SJCRH30 (cell line): ENCODE data around the gene SLC8B1. TPM values are rescaled to one million over a fixed set of nuclear protein-coding genes. Genes with fewer than 3 reads are reported as not detected.
"Not testable (repeated sequence)": the region's sequence is repeated elsewhere in the genome, so short reads cannot be mapped to it uniquely, and the experiment has no call there.

ENCODE experiments used
- DNase-seq, 2 experiments: peaks; one replicate each; pipeline ENCODE4 v3.0.0-alpha.2; 2015 to 2020
- H3K27ac ChIP-seq: fragments of 250-450 bp; sonication (Bioruptor Pico); 2 replicates; pipeline ENCODE4 v1.5.1; 2020; ENCODE audit warnings: mild to moderate bottlenecking, moderate library complexity
- H3K27me3 ChIP-seq: fragments of 250-450 bp; sonication (Bioruptor Pico); 2 replicates; pipeline ENCODE4 v1.5.1; 2020; ENCODE audit warnings: mild to moderate bottlenecking, moderate library complexity
- H3K36me3 ChIP-seq: fragments of 250-450 bp; sonication (Bioruptor Pico); 2 replicates; pipeline ENCODE4 v1.5.1; 2020; ENCODE audit warnings: mild to moderate bottlenecking, moderate library complexity
- H3K4me1 ChIP-seq: fragments of 250-450 bp; sonication (Bioruptor Pico); 2 replicates; pipeline ENCODE4 v1.5.1; 2020; ENCODE audit warnings: mild to moderate bottlenecking, moderate library complexity
- H3K4me3 ChIP-seq: fragments of 250-450 bp; sonication (Bioruptor Pico); 2 replicates; pipeline ENCODE4 v1.5.1; 2020; ENCODE audit warnings: mild to moderate bottlenecking, moderate library complexity
- H3K9me3 ChIP-seq: fragments of 250-450 bp; sonication (Bioruptor Pico); replicated peaks from 2 replicates; pipeline ENCODE4 v1.5.1; 2020; ENCODE audit warnings: mild to moderate bottlenecking, moderate library complexity
- total RNA-seq: library from RNA; depleted of rRNA; stranded (reverse); fragments of >200 nt; shearing (Covaris generic); gene quantifications from 2 replicates; pipeline ENCODE4 v1.2.3, GENCODE V29; 2014

Gene SLC8B1
- total RNA-seq, 1 experiment from 2014 or later, result 9.6 TPM

GRCh38 chr12:113364698-113365097 is 29.8 kb upstream of the SLC8B1 start:
- H3K4me3 ChIP-seq, result no peak overlapping the region
- no peaks in the 10 kb centered on the region for H3K36me3 ChIP-seq
- H3K9me3 ChIP-seq, result no peaks in the 10 kb centered on the region
- no peak overlapping the region for H3K27ac ChIP-seq
- H3K4me1 ChIP-seq, result peaks cover 5% of the 10 kb centered on the region
- H3K27me3 ChIP-seq, result no peaks in the 10 kb centered on the region
- no peak for DNase-seq

GRCh38 chr12:113361574-113362370 is 26.9 kb upstream of the SLC8B1 start:
- Histone ChIP-seq H3K36me3 (no peaks in the 10 kb centered on the region), H3K27ac (no peak overlapping the region), H3K9me3 (no peaks in the 10 kb centered on the region), H3K4me1 (peaks cover 2% of the 10 kb centered on the region), H3K4me3 (no peak overlapping the region), H3K27me3 (no peaks in the 10 kb centered on the region)
- no peak for DNase-seq

DNA sequence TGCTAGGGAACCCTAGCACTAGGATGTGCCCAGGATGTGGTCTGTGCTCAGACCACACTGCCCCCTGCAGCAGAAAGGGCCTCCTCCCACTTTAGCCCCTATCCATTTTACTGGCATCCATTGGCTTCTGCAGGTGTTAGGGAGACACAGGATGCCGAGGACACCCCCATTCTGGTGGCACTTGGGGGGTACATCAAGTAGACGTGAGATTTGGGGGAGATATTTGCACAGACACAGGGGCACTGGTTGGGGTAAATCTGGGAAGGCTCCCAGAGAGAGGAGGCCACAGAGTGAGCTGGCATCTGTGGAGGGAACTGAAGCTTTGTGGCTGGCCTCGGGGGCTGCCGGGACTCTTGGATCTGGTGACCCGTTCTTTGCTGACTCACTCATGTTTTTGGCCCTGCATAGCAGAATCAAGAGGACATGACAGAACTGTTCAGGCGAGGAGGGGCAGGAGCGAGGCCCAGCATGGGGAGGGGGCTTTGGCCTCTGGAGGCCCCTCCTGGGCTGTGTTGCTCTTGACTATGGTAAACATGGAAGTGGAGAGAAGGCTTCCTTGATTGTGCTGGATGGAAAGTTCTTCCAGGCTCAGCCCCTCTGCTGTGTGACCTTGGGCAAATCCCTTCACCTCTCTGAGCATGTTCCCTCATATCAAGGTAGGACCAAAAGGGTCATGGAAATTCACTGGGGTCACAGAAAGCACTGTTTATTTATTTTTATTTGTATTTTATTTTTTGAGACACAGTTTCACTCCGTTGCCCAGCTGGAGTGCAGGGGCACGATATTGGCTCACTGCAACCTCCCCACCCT is 25.2 kb upstream of the SLC8B1 start:
- Histone ChIP-seq H3K4me1 (no peaks in the 10 kb centered on the region), H3K36me3 (no peaks in the 10 kb centered on the region), H3K27ac (no peak overlapping the region), H3K27me3 (0 out of 2 replicates have a peak, but pooled peaks cover 3% of the 10 kb centered on the region), H3K9me3 (no peaks in the 10 kb centered on the region), H3K4me3 (no peak overlapping the region)
- DNase-seq, result no peak

DNA sequence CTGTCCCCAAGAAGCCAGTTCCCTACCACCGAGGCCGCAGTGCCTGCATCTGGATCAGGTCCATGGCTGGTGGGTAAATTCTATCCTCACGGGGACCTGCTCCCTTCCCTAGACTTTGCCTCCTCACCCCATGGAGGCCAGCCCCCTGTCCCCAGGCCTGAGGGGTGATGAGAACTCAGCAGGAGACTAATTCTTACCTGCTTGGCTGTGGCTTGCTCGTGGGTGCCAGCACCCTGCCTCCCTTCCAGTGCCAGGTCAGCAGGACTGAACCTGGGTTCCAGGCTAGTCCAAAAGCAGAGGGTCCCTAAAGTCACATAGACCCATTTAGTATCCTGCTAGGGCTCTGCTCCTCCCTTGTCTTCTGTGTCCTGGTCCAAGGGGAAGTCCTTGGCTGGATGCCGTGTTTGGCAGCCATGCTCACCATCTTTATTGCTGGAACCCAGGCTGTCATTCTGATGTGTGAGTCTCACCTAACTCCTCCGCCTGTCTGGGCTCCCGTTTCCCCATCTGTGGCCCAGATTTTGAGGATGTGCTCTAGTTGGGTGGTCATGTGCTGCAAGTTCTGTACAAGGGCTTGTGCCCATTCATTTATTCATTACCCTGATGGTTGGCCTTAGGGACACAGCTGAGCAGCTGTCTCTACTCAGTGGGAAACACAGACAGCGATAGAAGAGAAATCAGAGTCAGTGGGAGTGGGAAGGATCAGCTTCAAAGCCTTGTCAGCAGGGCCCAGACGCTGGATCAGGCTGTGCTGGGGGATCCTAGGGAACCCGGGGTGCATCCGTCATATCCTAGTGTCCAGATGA is 24.4 kb upstream of the SLC8B1 start:
- peak overlapping the region; percentile 72 for H3K4me3 ChIP-seq
- H3K36me3 ChIP-seq, result no peaks in the 10 kb centered on the region
- DNase-seq, result no peak
- no peaks in the 10 kb centered on the region for H3K4me1 ChIP-seq
- no peaks in the 10 kb centered on the region for H3K9me3 ChIP-seq
- H3K27me3 ChIP-seq, result 0 out of 2 replicates have a peak, but pooled peaks cover 3% of the 10 kb centered on the region
- H3K27ac ChIP-seq, result no peak overlapping the region

DNA sequence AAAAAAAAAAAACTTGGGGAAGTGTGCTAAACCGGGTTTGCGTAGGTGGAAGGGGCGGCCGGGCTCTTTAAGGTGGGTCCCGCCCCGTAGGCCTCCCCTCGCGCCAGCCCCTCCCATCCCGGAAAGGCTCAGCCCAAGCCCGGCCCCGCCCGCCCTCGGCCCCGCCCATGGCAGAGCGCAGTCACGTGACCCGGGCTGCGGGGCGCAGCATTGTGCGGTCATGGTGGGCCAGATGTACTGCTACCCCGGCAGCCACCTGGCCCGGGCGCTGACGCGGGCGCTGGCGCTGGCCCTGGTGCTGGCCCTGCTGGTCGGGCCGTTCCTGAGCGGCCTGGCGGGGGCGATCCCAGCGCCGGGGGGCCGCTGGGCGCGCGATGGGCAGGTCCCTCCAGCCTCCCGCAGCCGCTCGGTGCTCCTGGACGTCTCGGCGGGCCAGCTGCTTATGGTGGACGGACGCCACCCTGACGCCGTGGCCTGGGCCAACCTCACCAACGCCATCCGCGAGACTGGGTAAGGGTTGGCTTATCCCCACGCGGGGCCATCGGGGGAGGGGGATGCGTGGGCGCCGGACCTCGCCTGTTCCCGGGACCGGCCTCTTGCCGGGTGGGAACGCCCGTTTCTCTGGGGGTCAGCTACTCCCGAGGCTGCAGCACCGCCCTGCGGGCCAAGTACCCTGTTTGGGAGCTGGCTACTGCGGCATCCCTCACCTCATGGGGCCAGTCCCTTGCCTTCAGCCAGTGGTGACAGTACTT is 23.6 kb upstream of the SLC8B1 start, which contains the start of gene PLBD2:
Gene PLBD2 (plus strand): TSS at position 207 of the 752 bp plus-strand sequence. CDS start 14 bp downstream, at position 221.
- peak; percentile 93 to 94 for DNase-seq
- Histone ChIP-seq H3K4me3 (peak within 1 kb of the TSS; percentile 72), H3K9me3 (no peaks in the 10 kb centered on the region), H3K36me3 (no peaks in the 10 kb centered on the region), H3K27me3 (0 out of 2 replicates have a peak, but pooled peaks cover 3% of the 10 kb centered on the region), H3K4me1 (no peaks in the 10 kb centered on the region), H3K27ac (no peak within 1 kb of the TSS)

GRCh38 chr12:113354192-113354591 is 19.3 kb upstream of the SLC8B1 start:
- not testable (repeated sequence) for H3K36me3 ChIP-seq, DNase-seq, H3K4me3 ChIP-seq, H3K4me1 ChIP-seq, H3K27me3 ChIP-seq, H3K27ac ChIP-seq, H3K9me3 ChIP-seq

- Histone ChIP-seq H3K27me3 (0 out of 2 replicates have a peak, but pooled peaks cover 2% of the 10 kb centered on the region), H3K4me1 (peaks cover 5% of the 10 kb centered on the region), H3K9me3 (no peaks in the 10 kb centered on the region), H3K4me3 (no peak overlapping the region), H3K36me3 (no peaks in the 10 kb centered on the region), H3K27ac (no peak overlapping the region)
- DNase-seq, result no peak
Observed at GRCh38 chr12:113351089-113351488, 16.2 kb upstream of the SLC8B1 start.

DNA sequence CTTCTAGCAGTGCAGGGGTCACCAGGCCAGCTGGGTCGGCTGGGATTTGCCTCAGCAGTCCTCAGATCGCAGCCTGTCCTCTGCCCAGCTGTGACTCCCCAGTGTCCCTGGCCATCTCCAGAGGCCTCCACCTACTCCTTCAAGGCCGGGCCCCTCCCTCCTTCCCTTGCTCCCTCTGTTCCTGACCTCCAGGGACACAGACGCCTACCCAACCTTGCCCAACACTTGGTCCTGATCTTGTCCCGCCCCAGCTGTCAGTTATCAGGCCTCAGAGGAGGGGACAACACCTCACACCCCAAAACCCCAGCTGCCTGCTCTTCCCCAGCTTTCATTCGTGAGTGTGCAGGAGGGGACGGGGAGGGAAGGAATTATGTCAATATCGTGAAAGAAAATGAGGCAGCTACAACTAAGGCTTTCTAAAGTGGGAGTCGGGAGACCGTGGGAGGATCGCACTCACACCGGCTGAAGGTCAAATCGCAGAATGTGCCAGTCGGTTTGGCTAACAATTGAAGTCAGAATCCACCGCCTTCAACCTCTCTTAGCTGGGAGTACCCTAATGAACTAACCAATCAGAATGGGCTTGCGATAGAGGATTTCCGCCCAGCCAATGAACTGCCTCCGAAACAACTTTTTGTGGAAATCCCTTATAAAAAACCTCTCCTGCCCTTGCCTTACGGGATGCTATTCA is 14.1 kb upstream of the SLC8B1 start:
- no peak for DNase-seq
- H3K27ac ChIP-seq, result no peak overlapping the region

GRCh38 chr12:113347892-113348291 is 13.0 kb upstream of the SLC8B1 start:
- H3K36me3 ChIP-seq, result no peaks in the 10 kb centered on the region
- H3K4me1 ChIP-seq, result peaks cover 5% of the 10 kb centered on the region
- no peaks in the 10 kb centered on the region for H3K9me3 ChIP-seq
- H3K27ac ChIP-seq, result no peak overlapping the region
- H3K27me3 ChIP-seq, result no peaks in the 10 kb centered on the region
- peak; percentile 35 to 54 for DNase-seq
- H3K4me3 ChIP-seq, result no peak overlapping the region

More for the DNA sequence above, 14.1 kb upstream of the SLC8B1 start:
- Histone ChIP-seq H3K27me3 (no peaks in the 10 kb centered on the region), H3K9me3 (no peaks in the 10 kb centered on the region), H3K4me3 (no peak overlapping the region), H3K36me3 (no peaks in the 10 kb centered on the region), H3K4me1 (peaks cover 5% of the 10 kb centered on the region)

DNA sequence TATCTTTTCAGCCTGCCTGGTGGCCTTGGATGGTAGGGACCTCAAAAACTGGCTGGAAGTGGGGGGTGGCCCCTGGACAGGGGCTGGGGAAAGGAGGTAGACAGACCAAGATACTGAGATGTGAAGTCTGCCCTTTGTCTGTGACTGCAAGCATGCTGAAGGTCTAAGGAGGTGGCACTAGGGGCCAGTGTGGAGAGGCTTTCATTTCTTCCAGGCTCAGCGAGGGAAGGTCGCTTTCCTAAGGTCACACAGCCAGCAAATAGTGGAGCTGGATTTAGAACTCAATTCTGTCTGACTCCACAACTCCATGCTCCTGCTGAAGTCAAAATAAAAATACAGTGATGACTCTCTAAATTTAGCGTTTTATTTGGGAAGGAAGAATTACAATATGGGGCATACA is 12.2 kb upstream of the SLC8B1 start:
- Histone ChIP-seq H3K36me3 (no peaks in the 10 kb centered on the region), H3K27ac (no peak overlapping the region)
- DNase-seq, result no peak

DNA sequence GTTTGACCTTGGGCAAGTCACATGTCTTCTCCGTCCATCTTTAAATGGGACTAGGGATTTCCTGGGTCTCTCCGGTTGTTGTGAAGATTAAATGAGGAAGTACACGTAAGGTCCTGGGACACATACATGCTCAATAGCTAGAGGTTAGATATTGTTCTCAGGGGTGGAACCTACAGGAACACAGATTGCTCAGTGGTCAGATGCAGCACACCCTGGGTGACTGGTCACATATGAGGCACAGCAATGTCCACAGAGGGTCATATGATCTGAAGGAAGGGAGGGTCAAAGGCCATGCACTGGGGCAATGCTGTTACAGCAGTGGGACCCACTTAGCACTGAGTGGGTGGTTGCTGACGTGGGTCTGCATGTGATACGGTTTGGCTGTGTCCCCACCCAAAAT is 11.4 kb upstream of the SLC8B1 start:
- no peaks in the 10 kb centered on the region for H3K9me3 ChIP-seq
- DNase-seq, result no peak
- peaks cover 5% of the 10 kb centered on the region for H3K4me1 ChIP-seq

More for the DNA sequence above, 12.2 kb upstream of the SLC8B1 start:
- Histone ChIP-seq H3K9me3 (no peaks in the 10 kb centered on the region), H3K4me1 (peaks cover 5% of the 10 kb centered on the region), H3K4me3 (no peak overlapping the region), H3K27me3 (no peaks in the 10 kb centered on the region)

DNA sequence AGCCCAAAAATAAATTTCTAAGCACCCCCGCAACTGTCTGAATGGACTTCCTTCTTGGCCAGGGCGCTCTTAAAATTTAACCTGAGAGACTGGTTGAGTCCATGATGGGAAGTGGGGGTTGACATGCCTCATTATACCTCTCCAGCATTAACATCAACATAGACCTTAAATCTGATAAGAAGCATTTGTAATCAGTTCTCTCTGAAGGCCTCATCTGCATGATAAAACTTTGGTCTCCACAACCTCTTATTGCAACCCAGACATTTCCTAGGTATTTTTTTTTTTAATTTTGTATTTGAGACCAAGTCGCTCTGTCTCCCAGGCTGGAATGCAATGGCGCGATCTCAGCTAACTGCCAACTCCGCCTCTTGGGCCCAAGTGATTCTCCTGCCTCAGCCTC is 10.4 kb upstream of the SLC8B1 start:
- no peak overlapping the region for H3K27ac ChIP-seq
- H3K4me3 ChIP-seq, result no peak overlapping the region
- no peaks in the 10 kb centered on the region; the same call in 1 of the 2 replicates for H3K27me3 ChIP-seq
- H3K4me1 ChIP-seq, result peaks cover 4% of the 10 kb centered on the region
- DNase-seq, result no peak
- H3K36me3 ChIP-seq, result no peaks in the 10 kb centered on the region
- H3K9me3 ChIP-seq, result no peaks in the 10 kb centered on the region

More for the DNA sequence above, 11.4 kb upstream of the SLC8B1 start:
- Histone ChIP-seq H3K27ac (no peak overlapping the region), H3K4me3 (no peak overlapping the region), H3K36me3 (no peaks in the 10 kb centered on the region), H3K27me3 (no peaks in the 10 kb centered on the region; the same call in 1 of the 2 replicates)

DNA sequence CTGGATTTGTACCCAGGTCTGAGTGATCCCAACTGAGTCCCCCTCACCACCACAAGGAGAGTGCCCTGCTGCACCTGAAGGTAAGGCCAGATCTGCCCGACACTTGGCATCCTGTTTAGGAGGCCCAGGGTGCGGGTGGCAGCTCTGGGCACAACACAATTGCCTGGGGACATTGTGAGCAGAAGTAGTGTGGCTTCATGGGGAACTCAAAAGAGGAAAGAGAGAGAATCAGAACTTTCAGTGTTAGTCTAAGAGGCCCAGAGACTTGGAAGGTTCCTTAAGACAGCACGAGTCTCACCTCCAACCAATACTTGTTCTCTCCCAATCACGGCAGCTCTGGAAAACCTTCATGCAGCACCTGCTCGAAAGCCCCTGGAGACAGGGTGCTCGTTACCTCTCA is 6.6 kb upstream of the SLC8B1 start:
- H3K9me3 ChIP-seq, result no peaks in the 10 kb centered on the region
- no peaks in the 10 kb centered on the region; the same call in 1 of the 2 replicates for H3K27me3 ChIP-seq
- DNase-seq, result no peak
- no peak overlapping the region for H3K4me3 ChIP-seq
- no peak overlapping the region for H3K27ac ChIP-seq
- H3K36me3 ChIP-seq, result no peaks in the 10 kb centered on the region
- no peaks in the 10 kb centered on the region for H3K4me1 ChIP-seq
